T-helper 1 cell treated with Interleukin-12 subunit alpha and Interleukin-12 subunit beta and Interleukin-4 antibody, amounts not matched to agents 30 μg/mL and 1 μg/mL, for 36 hours (primary cell): ENCODE measurements around the gene LRRC74B.
"Not testable (repeated sequence)": the region's sequence is repeated elsewhere in the genome, so short reads cannot be mapped to it uniquely, and the experiment has no call there.

Source experiments
- H3K27ac Mint-ChIP-seq: one replicate; pipeline ENCODE4 v1.8.0; 2021; ENCODE audit warnings: mild to moderate bottlenecking, mixed read lengths
- H3K27me3 Mint-ChIP-seq: one replicate; pipeline ENCODE4 v1.8.0; 2021; ENCODE audit warnings: low read depth, mixed read lengths
- H3K36me3 Mint-ChIP-seq: one replicate; pipeline ENCODE4 v1.8.0; 2021; ENCODE audit warnings: low read depth, mixed read lengths
- H3K4me1 Mint-ChIP-seq: one replicate; pipeline ENCODE4 v1.8.0; 2021; ENCODE audit warnings: low read depth, mixed read lengths
- H3K4me3 Mint-ChIP-seq: one replicate; pipeline ENCODE4 v1.8.0; 2021; ENCODE audit warnings: mild to moderate bottlenecking, moderate library complexity, mixed read lengths
- H3K9me3 Mint-ChIP-seq: one replicate; pipeline ENCODE4 v1.8.0; 2021; ENCODE audit warnings: mixed read lengths

Gene LRRC74B

DNA sequence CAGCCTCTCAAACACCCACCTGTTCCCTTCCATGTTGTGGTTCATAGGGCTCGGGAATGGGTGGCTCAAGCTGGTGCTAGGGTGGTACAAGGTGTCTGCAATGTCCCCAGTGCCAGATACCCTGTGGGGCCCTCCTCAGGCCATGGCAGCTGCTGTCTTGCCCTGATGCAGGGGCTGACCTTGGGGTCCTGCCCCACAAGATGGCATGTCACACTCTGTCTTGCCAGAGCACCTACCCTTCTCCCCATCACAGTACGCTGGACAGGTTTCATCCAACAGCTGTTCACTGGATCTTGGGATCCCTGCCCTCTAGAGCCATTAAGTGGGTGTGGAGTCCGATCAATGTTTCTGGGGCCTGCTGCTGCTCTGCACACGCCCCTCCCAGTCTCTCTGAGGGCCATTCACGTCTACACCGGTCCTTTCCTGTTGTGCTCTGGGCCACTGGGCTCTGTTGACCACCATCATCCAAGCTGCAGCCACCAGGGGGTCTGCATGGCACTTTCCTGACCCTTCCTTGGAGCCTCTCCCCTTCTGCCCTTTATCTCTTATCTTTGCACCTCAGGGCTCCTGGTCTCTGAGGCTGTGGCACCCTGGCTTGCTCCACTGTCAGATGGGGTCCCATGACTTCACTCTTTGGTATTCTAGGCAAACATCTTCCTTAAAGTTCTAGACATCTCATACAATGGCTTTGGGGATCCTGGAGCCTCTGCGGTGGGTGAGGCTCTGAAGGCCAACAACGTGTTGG lies 7.1 kb downstream of the LRRC74B start:
- Mint-ChIP-seq H3K9me3 (no peaks in the 10 kb centered on the region), H3K4me3 (no peak overlapping the region), H3K36me3 (no peaks in the 10 kb centered on the region), H3K27ac (no peak overlapping the region), H3K27me3 (peaks cover 6% of the 10 kb centered on the region), H3K4me1 (peaks cover 20% of the 10 kb centered on the region)

DNA sequence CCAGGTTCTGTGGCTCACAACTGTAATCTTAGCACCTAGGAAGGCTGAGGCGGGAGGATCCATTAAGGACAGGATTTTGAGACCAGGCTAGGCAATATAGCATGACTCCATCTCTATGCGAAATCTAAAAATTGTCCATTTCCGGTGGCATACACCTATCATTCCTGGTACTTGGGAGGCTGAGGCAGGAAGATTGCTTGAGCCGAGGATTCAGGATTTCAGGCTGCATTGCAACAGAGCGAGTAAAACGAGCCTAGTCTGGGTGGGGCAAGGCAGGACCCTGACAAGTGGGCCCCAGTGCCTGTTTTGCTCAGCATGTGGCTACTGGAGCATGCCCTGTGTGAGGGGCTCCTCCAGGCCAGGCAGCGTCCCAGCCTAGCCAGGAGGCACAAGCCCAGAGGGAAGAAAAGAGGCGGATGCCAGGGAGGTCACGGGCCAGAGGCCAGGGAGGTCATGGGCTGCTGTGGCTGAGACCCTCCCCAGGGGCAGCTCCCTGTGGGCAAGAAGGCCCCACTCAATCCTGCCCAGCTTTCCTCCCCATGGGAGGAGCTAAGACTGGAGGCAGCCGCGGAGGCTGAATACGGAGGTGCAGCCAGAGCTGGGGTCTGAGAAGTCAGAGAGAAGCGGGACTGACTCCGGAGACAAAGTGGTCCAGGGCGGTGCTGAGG lies 8.4 kb downstream of the LRRC74B start:
- Mint-ChIP-seq H3K27me3 (peaks cover 6% of the 10 kb centered on the region), H3K27ac (no peak overlapping the region), H3K4me3 (no peak overlapping the region), H3K36me3 (no peaks in the 10 kb centered on the region), H3K4me1 (peaks cover 20% of the 10 kb centered on the region), H3K9me3 (no peaks in the 10 kb centered on the region)

DNA sequence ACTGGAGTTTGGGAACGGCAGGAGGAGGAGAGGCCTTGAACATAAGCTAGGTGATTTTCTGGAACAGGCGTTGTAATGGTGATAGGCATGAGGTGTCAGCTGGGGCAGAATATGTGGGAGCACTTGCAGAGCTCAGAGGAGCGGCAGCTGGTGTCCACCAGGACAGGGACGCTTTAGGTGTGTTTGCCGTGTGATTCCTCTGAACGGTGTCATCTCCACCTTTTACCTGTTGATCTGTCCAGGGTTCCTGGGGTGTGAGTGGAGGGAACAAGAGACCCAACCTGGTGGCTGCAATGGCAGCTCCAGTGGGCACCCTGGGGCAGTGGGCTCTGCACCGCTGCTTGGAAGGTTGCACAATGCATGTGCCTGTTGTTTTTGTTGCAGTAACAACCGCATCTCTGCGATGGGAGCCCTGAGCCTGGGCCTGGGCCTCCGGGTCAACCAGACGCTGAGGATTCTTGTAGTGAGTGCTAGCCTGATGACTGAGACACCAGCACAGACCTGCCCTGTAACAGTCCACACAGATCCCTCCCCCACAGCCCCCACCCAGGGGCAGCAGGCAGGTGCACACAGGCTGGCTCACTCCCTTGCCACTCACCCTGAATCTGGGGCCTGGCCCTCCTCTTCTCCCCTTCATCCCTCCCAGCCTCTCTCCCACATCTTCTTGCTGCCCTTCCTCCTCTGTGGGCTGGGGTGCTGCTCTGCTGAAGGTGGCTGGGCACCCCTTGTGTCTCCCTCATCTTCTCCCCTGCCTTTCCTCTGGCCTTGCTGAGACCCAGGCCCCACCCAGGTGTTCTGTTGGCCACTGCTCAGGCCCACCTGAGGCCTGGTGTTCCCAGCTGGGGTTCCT lies 9.2 kb downstream of the LRRC74B start:
- Mint-ChIP-seq H3K4me3 (no peak overlapping the region), H3K27ac (no peak overlapping the region), H3K27me3 (peaks cover 6% of the 10 kb centered on the region), H3K36me3 (no peaks in the 10 kb centered on the region), H3K4me1 (peaks cover 20% of the 10 kb centered on the region), H3K9me3 (no peaks in the 10 kb centered on the region)

DNA sequence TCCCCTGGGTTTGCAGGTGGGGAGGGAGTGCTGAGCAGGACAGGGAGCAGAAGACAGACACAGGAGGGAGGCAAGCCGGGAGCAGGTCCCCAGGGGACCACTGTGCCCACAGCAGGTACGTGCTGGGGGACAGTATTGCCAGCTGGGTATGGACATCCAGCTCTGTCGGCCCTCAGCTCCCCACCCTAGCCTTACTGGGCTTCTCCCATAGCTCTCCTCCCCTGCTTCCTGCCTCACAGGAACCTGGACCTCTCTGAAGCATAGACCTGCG lies 9.8 kb downstream of the LRRC74B start:
- H3K4me1 Mint-ChIP-seq, result peaks cover 20% of the 10 kb centered on the region

DNA sequence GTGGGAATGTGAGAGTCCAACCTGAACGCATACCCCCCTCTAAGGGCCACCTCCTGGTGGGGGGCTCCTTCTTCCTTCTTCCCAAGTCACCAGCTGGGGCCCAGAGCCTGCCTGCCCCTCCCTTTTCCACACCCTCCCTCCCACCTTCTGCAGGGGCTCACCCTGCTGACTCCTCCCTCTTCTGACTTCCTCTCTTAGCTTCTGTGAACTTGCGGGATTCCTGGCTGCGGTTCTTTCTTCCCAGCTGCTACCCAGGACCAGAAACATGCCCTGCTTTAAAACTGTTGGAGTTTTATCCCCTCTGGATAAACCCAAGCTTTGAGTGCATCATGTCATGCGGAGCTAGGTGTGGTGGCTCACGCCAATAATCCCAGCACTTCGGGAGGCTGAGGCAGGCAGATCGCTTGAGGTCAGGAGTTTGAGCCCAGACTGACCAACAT lies 10.2 kb downstream of the LRRC74B start:
- Mint-ChIP-seq H3K9me3 (no peaks in the 10 kb centered on the region), H3K27ac (no peak overlapping the region), H3K27me3 (peaks cover 6% of the 10 kb centered on the region), H3K4me3 (peak overlapping the region; percentile 27), H3K4me1 (peaks cover 20% of the 10 kb centered on the region), H3K36me3 (no peaks in the 10 kb centered on the region)

More for the DNA sequence above, 9.8 kb downstream of the LRRC74B start:
- no peak overlapping the region for H3K4me3 Mint-ChIP-seq
- no peaks in the 10 kb centered on the region for H3K36me3 Mint-ChIP-seq
- no peaks in the 10 kb centered on the region for H3K9me3 Mint-ChIP-seq
- peaks cover 6% of the 10 kb centered on the region for H3K27me3 Mint-ChIP-seq
- no peak overlapping the region for H3K27ac Mint-ChIP-seq

DNA sequence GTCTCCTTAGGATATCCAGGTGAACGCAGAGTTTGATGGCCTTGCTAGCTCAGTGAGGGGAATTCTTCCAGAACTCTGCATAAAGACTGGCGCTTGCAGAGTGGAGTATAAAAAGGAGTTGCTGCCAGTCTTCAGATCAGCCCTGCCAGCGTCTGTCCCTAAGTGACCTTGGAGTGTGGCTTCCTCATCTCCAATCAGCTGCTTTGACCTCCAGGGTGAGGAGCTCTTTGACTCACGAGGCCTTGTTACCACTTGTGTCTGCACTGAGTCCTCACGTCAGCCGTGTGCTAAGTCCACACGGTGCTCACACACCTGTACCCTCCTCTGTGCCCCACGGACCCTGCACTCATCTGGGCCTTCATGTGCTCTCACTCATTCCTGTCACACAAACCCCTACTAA lies 14.6 kb downstream of the LRRC74B start:
- H3K4me1 Mint-ChIP-seq, result peaks cover 10% of the 10 kb centered on the region
- not testable (repeated sequence) for H3K4me3 Mint-ChIP-seq, H3K9me3 Mint-ChIP-seq, H3K27me3 Mint-ChIP-seq, H3K36me3 Mint-ChIP-seq, H3K27ac Mint-ChIP-seq

DNA sequence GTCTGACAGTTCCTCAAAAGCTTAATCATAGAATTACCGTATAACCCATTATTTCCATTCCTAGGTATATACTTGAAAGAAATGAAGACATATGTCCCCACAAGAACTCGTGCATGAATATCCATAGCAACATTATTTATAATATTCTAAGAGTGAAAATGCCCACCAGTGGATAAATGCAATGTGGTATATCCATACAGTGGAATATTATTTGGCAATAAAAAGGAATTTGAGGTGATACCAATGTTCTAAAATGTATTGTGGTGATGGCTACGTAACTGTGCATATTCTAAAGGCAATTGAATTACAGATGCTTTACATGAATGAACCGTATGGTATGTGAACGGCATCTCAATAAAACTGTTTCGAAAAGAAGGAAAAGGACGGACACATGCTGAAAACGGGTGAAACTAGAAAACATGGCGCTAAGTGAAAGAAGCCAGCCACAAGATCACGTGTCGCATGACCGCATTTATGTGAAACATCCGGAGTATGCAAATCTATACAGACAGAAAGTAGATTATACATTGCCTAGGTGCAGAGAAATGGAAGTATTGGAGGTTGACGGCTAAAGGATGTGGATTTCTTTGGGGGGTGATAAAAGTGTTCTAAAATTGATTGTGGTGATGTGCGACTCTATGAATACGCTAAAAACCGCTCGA lies 16.0 kb downstream of the LRRC74B start:
- not testable (repeated sequence) for H3K27ac Mint-ChIP-seq, H3K4me1 Mint-ChIP-seq, H3K27me3 Mint-ChIP-seq, H3K36me3 Mint-ChIP-seq, H3K9me3 Mint-ChIP-seq, H3K4me3 Mint-ChIP-seq

DNA sequence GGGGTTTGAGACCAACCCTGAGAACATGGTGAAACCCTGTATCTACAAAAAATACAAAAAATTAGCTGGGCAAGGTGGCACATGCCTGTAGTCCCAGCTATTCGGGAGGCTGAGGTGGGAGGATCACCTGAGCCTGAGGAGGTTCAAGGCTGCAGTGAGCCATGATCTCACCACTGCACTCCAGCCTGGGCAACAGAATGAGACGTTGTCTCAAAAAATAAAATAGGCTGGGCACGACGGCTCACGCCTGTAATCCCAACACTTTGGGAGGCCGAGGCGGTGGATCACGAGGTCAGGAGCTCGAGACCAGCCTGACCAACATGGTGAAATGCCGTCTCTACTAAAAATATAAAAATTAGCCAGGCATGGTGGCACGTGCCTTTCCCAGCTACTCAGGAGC lies 18.7 kb downstream of the LRRC74B start:
- H3K4me3 Mint-ChIP-seq, H3K27me3 Mint-ChIP-seq, H3K27ac Mint-ChIP-seq, H3K9me3 Mint-ChIP-seq, H3K4me1 Mint-ChIP-seq, H3K36me3 Mint-ChIP-seq: not testable (repeated sequence)

DNA sequence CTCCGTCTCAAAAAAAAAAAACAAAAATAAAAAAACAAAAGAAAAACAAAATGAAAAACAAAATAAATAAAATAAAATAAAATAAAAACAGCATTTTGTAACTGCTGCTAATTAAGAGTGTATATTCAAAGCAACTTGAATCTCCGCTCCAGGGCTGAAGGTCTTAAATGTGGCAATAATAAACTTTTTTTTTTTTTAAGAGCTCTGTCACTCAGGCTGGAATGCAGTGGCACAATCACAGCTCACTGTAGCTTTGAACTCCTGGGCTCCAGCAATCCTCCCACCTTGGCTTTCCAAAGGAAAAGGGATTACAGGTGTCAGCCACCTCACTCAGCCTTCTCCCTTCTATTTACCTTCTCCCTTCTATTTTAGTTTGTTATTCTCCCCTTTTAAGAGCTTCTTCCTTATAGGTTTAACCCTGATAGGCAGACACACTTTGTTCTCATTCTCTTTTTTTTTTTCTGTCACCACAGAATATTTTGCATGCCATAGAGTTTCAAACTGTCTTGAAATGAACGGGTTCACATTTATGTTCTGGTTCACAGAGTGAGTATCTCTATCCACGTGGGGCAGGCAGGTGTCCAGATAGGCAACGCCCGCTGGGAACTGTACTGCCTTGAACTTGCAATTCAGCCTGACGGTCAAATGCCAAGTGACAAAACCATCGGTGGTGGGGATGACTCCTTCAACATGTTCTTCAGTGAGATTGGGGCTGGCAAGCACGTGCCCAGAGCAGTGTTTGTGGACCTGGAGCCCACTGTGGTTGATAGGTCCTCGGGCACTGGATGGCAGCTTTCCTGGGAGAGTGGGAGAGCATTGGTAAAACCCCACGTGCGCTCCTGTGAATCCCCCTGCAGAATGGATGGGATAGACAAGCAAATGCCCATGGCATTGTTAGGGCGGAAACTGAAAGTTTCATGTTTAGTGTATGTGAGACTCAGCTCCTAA lies 19.4 kb downstream of the LRRC74B start:
- H3K4me3 Mint-ChIP-seq, result no peak overlapping the region
- H3K27me3 Mint-ChIP-seq, result no peaks in the 10 kb centered on the region
- no peaks in the 10 kb centered on the region for H3K9me3 Mint-ChIP-seq
- no peaks in the 10 kb centered on the region for H3K36me3 Mint-ChIP-seq
- H3K27ac Mint-ChIP-seq, result no peak overlapping the region
- H3K4me1 Mint-ChIP-seq, result no peaks in the 10 kb centered on the region

DNA sequence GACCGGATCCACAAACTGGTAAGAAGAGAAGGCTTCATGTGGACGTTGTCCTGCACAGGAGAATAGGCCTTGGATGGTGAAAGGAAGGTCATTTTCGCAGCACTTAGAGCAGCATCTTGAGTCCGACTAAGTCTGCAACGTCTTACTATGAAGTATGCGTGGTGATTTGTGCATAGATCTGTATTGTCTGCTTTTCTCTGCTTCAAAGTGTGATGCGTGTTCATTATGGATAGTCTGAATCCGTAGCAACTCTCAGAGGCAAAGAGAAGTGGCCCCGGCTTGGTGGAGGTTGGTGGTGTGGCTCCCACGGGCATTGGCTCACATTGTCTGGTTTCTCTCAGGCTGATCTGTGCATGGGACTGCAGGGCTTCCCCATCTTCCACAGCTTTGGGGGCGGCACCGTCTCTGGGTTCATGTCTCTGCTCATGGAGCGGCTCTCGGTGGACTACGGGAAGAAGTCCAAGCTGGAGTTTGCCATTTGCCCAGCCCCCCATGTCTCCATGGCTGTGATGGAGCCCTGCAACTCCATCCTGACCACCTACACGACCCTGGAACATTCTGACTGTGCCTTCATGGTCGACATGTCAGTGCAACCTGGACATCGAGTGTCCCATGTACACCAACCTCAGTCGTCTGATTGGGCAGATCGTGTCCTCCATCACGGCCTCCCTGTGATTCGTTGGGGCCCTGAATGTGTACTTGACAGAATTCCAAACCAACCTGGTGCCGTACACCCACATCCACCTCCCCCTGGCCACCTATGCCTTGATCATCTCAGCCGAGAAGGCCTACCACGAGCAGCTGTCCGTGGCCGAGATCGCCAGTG lies 21.5 kb downstream of the LRRC74B start:
- Mint-ChIP-seq H3K9me3 (no peaks in the 10 kb centered on the region), H3K27ac (no peak overlapping the region), H3K27me3 (no peaks in the 10 kb centered on the region), H3K4me1 (no peaks in the 10 kb centered on the region), H3K36me3 (no peaks in the 10 kb centered on the region), H3K4me3 (no peak overlapping the region)

DNA sequence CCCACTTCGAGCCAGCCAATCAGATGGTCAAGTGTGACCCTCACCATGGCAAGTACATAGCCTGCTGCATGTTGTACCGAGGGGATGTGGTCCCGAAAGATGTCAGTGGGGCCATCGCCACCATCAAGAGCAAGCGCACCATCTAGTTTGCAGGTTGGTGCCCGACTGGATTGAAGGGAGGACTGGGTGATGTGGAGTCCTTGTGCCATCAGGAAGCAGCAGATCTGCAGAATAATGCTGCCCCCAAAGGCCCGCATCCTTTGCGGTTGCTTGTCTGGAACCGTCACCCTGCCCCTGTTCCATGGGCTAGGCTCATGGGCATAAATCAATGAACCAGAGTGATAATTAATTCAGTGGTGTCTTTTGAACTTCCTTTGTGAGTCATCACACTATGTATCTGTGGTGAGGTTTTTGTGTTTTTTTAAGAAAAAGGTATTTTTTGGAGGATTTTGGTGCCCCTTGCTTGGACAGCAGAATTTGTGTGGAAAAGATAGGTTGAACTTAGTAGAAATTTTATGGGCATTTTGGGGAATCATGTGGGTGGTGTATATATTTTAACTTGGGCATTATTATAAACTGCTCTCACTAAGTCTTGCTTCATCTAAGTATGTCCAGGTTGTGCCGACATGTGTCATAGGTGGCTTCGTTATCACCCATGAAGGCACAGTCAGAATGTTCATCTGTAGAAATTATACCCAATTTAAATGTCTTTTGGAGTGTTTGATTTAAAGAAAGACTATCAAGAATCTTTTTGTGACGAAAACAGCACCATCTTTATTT lies 22.3 kb downstream of the LRRC74B start:
- Mint-ChIP-seq H3K4me3 (no peak overlapping the region), H3K27me3 (no peaks in the 10 kb centered on the region), H3K4me1 (no peaks in the 10 kb centered on the region), H3K36me3 (no peaks in the 10 kb centered on the region), H3K27ac (no peak overlapping the region), H3K9me3 (no peaks in the 10 kb centered on the region)

DNA sequence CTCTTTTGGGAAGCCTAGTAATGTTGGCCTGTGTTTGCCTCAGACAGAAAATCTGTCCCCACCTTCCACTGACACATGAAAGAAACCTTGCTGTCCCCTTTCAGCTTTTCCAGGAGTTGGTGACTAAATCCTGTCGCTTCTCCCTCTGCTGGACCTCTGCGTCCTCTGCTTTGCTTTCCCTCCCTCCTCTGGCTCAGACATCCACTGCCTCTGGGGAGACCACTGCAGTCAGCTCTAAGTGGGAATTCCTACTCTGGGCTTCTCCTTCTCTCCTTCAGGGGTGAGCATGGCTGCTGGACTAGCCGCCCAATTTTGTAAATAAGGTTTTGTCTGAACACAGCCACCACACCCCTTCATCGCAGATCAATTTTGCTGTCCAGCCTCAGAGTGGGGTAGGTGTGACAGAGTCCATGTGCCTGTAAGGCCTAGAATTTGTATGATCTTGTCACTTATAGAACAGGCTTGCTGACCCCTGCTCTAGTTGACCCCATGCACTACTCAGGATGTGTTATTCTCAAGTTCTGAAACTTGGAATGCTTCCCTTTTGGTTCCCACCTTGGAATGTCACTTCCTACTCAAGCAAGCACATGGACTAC lies 23.0 kb downstream of the LRRC74B start:
- Mint-ChIP-seq H3K36me3 (no peaks in the 10 kb centered on the region), H3K9me3 (no peaks in the 10 kb centered on the region), H3K4me1 (no peaks in the 10 kb centered on the region), H3K4me3 (no peak overlapping the region), H3K27ac (no peak overlapping the region), H3K27me3 (no peaks in the 10 kb centered on the region)
